Neuron (in vitro differentiated cells): ENCODE measurements around the gene OXT.
A peak's percentile ranks its signal among the peaks of the same experiment; 100 is the strongest.
"Not testable (repeated sequence)": the region's sequence is repeated elsewhere in the genome, so short reads cannot be mapped to it uniquely, and the experiment has no call there.

Source experiments
- H2AFZ ChIP-seq: one replicate; pipeline ENCODE4 v1.6.1; 2013; ENCODE audit warnings: low read depth, mild to moderate bottlenecking, inconsistent platforms, low read length, moderate library complexity
- H3K27me3 ChIP-seq: one replicate; pipeline ENCODE4 v1.6.1; 2013; ENCODE audit warnings: low read length; ENCODE audit not compliant: insufficient read depth
- H3K36me3 ChIP-seq: one replicate; pipeline ENCODE4 v1.6.1; 2013; ENCODE audit warnings: low read length; ENCODE audit not compliant: insufficient read depth
- H3K4me1 ChIP-seq: one replicate; pipeline ENCODE4 v1.6.1; 2013; ENCODE audit warnings: low read length; ENCODE audit not compliant: insufficient read depth
- H3K4me3 ChIP-seq: 2 replicates; pipeline ENCODE4 v1.5.1; 2013; ENCODE audit warnings: mild to moderate bottlenecking, low read length, moderate library complexity
- H3K9me3 ChIP-seq: one replicate; pipeline ENCODE4 v1.6.1; 2013; ENCODE audit warnings: low read length

The OXT gene

GRCh38 chr20:3043322-3043721 lies 28.1 kb upstream of the OXT start, which contains the start of gene GNRH2:
GNRH2 (plus strand) TSS chr20:3043622; CDS start chr20:3044415, 793 bp downstream.
- Histone ChIP-seq H2AFZ (no peak within 1 kb of the TSS), H3K4me1 (peaks cover 11% of the 10 kb centered on the region), H3K9me3 (no peaks in the 10 kb centered on the region), H3K27me3 (no peaks in the 10 kb centered on the region), H3K4me3 (no peak within 1 kb of the TSS), H3K36me3 (peaks cover 46% of the 10 kb centered on the region)

GRCh38 chr20:3044336-3044965 lies 27.0 kb upstream of the OXT start:
- peaks cover 11% of the 10 kb centered on the region for H3K4me1 ChIP-seq
- no peak overlapping the region for H2AFZ ChIP-seq
- H3K4me3 ChIP-seq, result no peak overlapping the region
- H3K27me3 ChIP-seq, result no peaks in the 10 kb centered on the region
- H3K9me3 ChIP-seq, result no peaks in the 10 kb centered on the region
- peaks cover 43% of the 10 kb centered on the region for H3K36me3 ChIP-seq

GRCh38 chr20:3045042-3045815 lies 26.2 kb upstream of the OXT start:
- H2AFZ ChIP-seq, result peak overlapping the region; percentile 77
- peaks cover 11% of the 10 kb centered on the region for H3K4me1 ChIP-seq
- H3K27me3 ChIP-seq, result no peaks in the 10 kb centered on the region
- peaks cover 41% of the 10 kb centered on the region for H3K36me3 ChIP-seq
- H3K4me3 ChIP-seq, result peak overlapping the region; percentile 96
- no peaks in the 10 kb centered on the region for H3K9me3 ChIP-seq

- H3K36me3 ChIP-seq, result peaks cover 36% of the 10 kb centered on the region
- peak within 1 kb of the TSS; percentile 77 for H2AFZ ChIP-seq
- peak within 1 kb of the TSS; percentile 96 for H3K4me3 ChIP-seq
- no peaks in the 10 kb centered on the region for H3K9me3 ChIP-seq
- H3K27me3 ChIP-seq, result no peaks in the 10 kb centered on the region
- peaks cover 11% of the 10 kb centered on the region for H3K4me1 ChIP-seq
Observed at GRCh38 chr20:3045816-3046676, 25.4 kb upstream of the OXT start, which contains the start of gene MRPS26. MRPS26 (plus strand) TSS chr20:3046052; CDS start chr20:3046069, 17 bp downstream.

GRCh38 chr20:3046677-3047462 lies 24.6 kb upstream of the OXT start:
- Histone ChIP-seq H3K9me3 (no peaks in the 10 kb centered on the region), H3K4me1 (peaks cover 11% of the 10 kb centered on the region), H3K4me3 (peak overlapping the region; percentile 96), H3K27me3 (no peaks in the 10 kb centered on the region), H3K36me3 (peaks cover 32% of the 10 kb centered on the region), H2AFZ (peak overlapping the region; percentile 77)

- H3K4me3 ChIP-seq, result peak overlapping the region; percentile 13
- no peaks in the 10 kb centered on the region for H3K27me3 ChIP-seq
- H3K9me3 ChIP-seq, result no peaks in the 10 kb centered on the region
- no peak overlapping the region for H2AFZ ChIP-seq
- H3K4me1 ChIP-seq, result peaks cover 11% of the 10 kb centered on the region
- H3K36me3 ChIP-seq, result peaks cover 25% of the 10 kb centered on the region
Observed at GRCh38 chr20:3047486-3048419, 23.7 kb upstream of the OXT start.

GRCh38 chr20:3051385-3052019 lies 19.9 kb upstream of the OXT start:
- Histone ChIP-seq H3K4me3 (no peak overlapping the region), H3K36me3 (peaks cover 25% of the 10 kb centered on the region), H2AFZ (no peak overlapping the region), H3K9me3 (no peaks in the 10 kb centered on the region), H3K27me3 (no peaks in the 10 kb centered on the region), H3K4me1 (peaks cover 5% of the 10 kb centered on the region)

GRCh38 chr20:3059489-3059888 lies 11.9 kb upstream of the OXT start:
- H3K27me3 ChIP-seq, result no peaks in the 10 kb centered on the region
- H3K4me3 ChIP-seq, result no peak overlapping the region
- H3K9me3 ChIP-seq, result no peaks in the 10 kb centered on the region
- H3K4me1 ChIP-seq, result no peaks in the 10 kb centered on the region
- no peaks in the 10 kb centered on the region for H3K36me3 ChIP-seq
- no peak overlapping the region for H2AFZ ChIP-seq

GRCh38 chr20:3064119-3064518 lies 7.3 kb upstream of the OXT start:
- H3K4me1 ChIP-seq, H3K27me3 ChIP-seq, H3K9me3 ChIP-seq, H2AFZ ChIP-seq, H3K4me3 ChIP-seq, H3K36me3 ChIP-seq: not testable (repeated sequence)

GRCh38 chr20:3067139-3068014 lies 4.0 kb upstream of the OXT start:
- Histone ChIP-seq H3K4me3 (no peak overlapping the region), H3K27me3 (no peaks in the 10 kb centered on the region), H3K36me3 (no peaks in the 10 kb centered on the region), H3K9me3 (peaks cover 3% of the 10 kb centered on the region), H3K4me1 (peaks cover 4% of the 10 kb centered on the region), H2AFZ (no peak overlapping the region)

GRCh38 chr20:3068075-3068474 lies 3.3 kb upstream of the OXT start:
- no peaks in the 10 kb centered on the region for H3K36me3 ChIP-seq
- H3K4me3 ChIP-seq, result no peak overlapping the region
- H3K27me3 ChIP-seq, result no peaks in the 10 kb centered on the region
- H3K4me1 ChIP-seq, result peaks cover 9% of the 10 kb centered on the region
- H3K9me3 ChIP-seq, result peaks cover 5% of the 10 kb centered on the region
- H2AFZ ChIP-seq, result no peak overlapping the region
